GM21619 (cell line): ENCODE measurements around the gene SLC25A45.

Experiments used
- ATAC-seq: cut with Tn5 transposase; IDR thresholded peaks from one replicate; pipeline ENCODE4 v1.9.1; 2021; ENCODE audit not compliant: unreplicated experiment

SLC25A45 gene, protein sequence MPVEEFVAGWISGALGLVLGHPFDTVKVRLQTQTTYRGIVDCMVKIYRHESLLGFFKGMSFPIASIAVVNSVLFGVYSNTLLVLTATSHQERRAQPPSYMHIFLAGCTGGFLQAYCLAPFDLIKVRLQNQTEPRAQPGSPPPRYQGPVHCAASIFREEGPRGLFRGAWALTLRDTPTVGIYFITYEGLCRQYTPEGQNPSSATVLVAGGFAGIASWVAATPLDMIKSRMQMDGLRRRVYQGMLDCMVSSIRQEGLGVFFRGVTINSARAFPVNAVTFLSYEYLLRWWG

GRCh38 chr11:65382033-65382803 lies at the start of gene SLC25A45:
SLC25A45 (minus strand) TSS chr11:65382646; CDS start chr11:65381951, 695 bp downstream.
- peak; percentile 59 for ATAC-seq

DNA sequence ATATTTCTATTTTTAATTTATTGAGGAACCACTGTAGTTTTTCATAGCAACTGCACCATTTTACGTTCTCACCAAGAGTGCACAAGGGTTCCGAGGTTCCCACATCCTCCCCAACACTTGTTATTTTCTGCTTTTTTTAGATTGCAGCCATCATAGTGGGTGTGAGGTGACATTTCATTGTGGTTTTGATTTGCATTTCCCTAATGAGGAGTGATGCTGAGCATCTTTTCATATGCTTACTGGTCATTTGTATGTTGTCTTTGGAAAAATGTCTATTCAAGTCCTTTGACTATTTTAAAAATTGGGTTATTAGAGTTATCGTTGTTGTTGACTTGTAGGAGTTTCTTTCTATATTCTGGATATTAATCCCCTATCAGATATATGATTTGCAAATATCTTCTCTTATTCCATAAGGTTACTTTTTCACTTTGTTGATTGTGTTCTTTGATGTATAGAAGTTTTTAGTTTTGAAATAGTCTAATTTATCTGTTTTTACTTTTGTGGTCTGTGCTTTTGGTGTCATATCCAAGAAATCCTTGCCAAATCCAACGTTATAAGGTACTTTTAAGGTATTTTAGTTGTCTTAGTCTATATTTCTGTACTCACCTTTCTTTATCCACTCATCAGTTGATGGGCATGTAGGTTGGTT lies 49.1 kb upstream of the SLC25A45 start:
- ATAC-seq = no peak

DNA sequence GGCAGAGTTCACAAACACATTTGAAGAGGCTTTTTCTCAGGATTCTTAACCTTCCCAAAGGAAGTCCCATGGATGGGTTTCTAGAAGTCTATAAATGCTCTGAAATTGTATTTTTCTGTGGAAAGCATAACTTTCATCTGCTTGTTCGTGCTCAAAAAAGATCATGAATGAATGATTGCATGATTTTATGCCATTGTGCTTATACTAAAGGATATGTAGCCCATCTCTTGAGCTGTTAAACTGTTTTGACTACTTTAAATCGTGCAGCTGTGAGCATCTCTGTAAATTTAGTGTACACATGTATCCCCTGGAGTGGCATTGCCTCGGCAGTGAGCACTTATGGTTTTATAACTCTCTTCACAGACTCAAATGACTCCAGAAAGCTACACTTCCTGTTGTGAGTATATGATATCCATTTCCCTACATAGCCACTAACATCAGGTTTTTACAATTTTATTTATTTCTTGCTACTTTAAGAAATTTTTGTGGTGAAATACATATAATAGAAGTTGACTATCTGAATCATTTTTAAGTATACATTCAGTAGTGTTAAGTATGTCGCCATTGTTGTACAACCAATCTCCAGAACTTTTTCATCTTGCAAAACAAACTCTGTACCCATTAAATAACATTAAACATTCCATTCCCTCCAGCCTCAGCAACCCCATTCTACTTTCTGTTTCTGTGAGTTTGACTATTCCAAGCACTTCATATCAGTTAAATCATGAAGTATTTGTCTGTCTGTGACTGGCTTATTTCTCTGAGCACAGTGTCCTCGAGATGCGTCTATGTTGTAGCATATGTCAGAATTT lies 48.2 kb upstream of the SLC25A45 start:
- no peak for ATAC-seq

- no peak for ATAC-seq
Measured at GRCh38 chr11:65429724-65430405, 47.4 kb upstream of the SLC25A45 start.

DNA sequence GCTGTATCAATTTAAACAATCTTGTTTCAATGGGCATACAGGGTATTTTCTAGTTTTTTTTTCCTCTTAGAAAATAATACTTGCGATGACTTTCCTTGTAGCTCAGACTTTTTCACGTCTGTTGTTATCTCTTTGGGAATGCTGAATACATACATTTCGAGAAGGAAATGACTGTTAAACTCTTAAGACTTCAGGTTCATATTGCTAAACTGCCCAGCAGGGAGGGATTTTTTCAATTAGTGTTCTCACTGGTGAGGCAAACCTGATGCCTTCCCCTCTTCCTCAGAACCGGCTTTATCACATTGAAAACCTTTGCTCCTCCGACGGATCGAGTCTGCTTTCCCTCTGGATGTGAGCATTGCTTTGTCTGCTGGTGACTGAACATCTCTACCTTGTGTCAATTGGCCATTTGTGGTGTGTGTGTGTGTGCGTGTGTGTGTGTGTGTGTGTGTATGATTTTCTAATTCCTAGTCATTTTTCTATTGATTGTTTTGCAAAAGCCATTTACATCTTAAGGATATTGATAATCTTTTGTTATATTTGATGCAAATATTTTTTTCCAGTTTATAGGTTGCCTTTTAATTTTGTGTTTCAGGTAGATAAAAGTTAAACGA lies 46.7 kb upstream of the SLC25A45 start:
- ATAC-seq = no peak

DNA sequence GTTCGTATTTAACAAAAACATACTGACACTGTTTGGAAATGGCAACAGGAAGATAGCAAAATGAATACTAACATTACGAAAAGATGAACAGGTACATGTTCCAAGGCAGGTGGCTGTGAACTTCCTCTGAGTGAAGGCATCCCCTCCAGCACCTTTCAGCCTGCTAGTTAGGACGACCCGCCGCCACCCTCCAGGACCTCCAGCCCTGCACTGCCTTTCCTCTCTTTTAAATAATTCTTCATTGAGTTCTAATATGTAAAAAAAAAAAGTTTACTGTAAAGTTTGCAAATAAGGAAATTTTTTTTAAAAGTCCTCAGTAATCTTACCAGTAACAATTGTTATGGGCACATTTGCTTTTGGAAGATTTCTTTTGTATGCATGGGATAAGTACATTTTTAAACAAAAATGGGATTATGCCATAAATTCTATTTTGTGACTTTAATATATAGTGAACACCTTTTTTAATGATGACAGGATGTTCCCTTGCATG lies 46.2 kb upstream of the SLC25A45 start:
- ATAC-seq = no peak

- ATAC-seq = no peak
Measured at GRCh38 chr11:65427691-65428577, 45.5 kb upstream of the SLC25A45 start.

GRCh38 chr11:65426839-65427690 lies 44.6 kb upstream of the SLC25A45 start:
- ATAC-seq = no peak

- ATAC-seq = no peak
Measured at GRCh38 chr11:65425971-65426838, 43.8 kb upstream of the SLC25A45 start.

- ATAC-seq = no peak
Measured at GRCh38 chr11:65425105-65425970, 42.9 kb upstream of the SLC25A45 start.

- no peak for ATAC-seq
Measured at GRCh38 chr11:65424205-65425104, 42.0 kb upstream of the SLC25A45 start.

GRCh38 chr11:65423516-65424204 lies 41.2 kb upstream of the SLC25A45 start:
- no peak for ATAC-seq

- no peak for ATAC-seq
Measured at GRCh38 chr11:65422633-65423515, 40.4 kb upstream of the SLC25A45 start, which contains the start of gene NEAT1. NEAT1 (plus strand) TSS chr11:65422798.
